Uterus (tissue), 4 donors: ENCODE results near the gene PLEKHH1. TPM values are rescaled to one million over a fixed set of nuclear protein-coding genes. Genes with fewer than 3 reads are reported as not detected.
"Not testable (repeated sequence)": the region's sequence is repeated elsewhere in the genome, so short reads cannot be mapped to it uniquely, and the experiment has no call there.

Experiments
- DNase-seq, 2 donors: peaks; one replicate each; pipeline ENCODE4 v3.0.0-alpha.2; 2019 to 2020
- H3K27ac ChIP-seq, 2 donors: fragments of 200-600 bp; sonication (generic); 1 replicate in 1 of 2; 2 replicates in 1 of 2; pipeline ENCODE4 v1.5.1; 2016 to 2018
- H3K27me3 ChIP-seq, 2 donors: fragments of 200-600 bp; sonication (generic); one replicate each; pipeline ENCODE4 v1.5.1; 2018 to 2019; ENCODE audit warnings: control low read depth in 1 of 2
- H3K36me3 ChIP-seq, 2 donors: fragments of 200-600 bp; sonication (generic); one replicate each; pipeline ENCODE4 v1.5.1; 2019; ENCODE audit warnings: control low read depth in 1 of 2
- H3K4me1 ChIP-seq, 2 donors: fragments of 200-600 bp; sonication (generic); one replicate each; pipeline ENCODE4 v1.5.1; 2018 to 2019; ENCODE audit warnings: control low read depth in 1 of 2
- H3K4me3 ChIP-seq, 2 donors: fragments of 200-600 bp; sonication (generic); 1 replicate in 1 of 2; 2 replicates in 1 of 2; pipeline ENCODE4 v1.5.1; 2018 to 2019; ENCODE audit warnings: mild to moderate bottlenecking in 1 of 2
- H3K9me3 ChIP-seq, 2 donors: fragments of 200-600 bp; sonication (generic); one replicate each; pipeline ENCODE4 v1.5.1; 2019; ENCODE audit warnings: control low read depth in 1 of 2
- POLR2A ChIP-seq, 2 donors: fragments of 450-650 bp; IDR thresholded peaks; one replicate each; pipeline ENCODE4 v1.6.1; 2016; ENCODE audit warnings: antibody characterized with exemption in 2 of 2, mild to moderate bottlenecking in 1 of 2, moderate library complexity in 1 of 2
- intact Hi-C: fragments of 100-400 bp; cut with DNase I; formaldehyde crosslinking; loops from one replicate; pipeline ENCODE4 v1.15.1; 2023; ENCODE audit warnings: low total_unique reads
- total RNA-seq, 4 donors: library from RNA; depleted of rRNA in 3 of 4; stranded (reverse); fragments of >200 nt in 3 of 4; gene quantifications; one replicate each; pipeline versions ENCODE4 v1.1.0 to v1.2.4, GENCODE V29; 2014 to 2023
- TF ChIP-seq, protein P1 (sequence below), 4 experiments: fragments of 200-600 bp in 2 of 4; fragments of 450-650 bp in 2 of 4; sonication (generic) in 2 of 4; IDR thresholded peaks; one replicate each; pipeline ENCODE4 v1.5.1; 2016 to 2019; ENCODE audit warnings: antibody characterized with exemption in 4 of 4, mild to moderate bottlenecking in 2 of 4, moderate library complexity in 1 of 4
- donor health status: DM: yes; HTN: yes; CAD: no.

Gene PLEKHH1
- total RNA-seq, 4 donors from 2014 or later = 0.29 to 8.0 (median 4.9) TPM

DNA sequence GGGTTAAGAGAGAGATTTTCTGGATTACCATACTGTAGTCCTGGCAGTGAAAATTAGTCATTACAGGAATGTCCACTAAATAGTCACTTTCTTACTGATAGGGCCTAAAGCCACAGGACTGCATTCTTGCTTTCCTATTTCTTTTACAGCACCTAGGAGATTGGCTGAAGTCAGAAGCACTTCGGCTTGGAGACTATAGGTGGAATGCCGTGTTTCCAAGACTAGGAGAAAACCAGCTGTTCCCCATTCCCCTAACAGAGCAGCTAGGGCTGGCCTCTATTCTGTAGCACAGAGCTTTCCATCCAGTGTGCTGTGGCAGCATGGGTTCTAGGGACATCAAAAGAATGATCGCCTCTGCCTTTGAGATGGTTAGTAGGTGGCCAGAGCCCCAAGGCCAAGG, 51.9 kb downstream of the PLEKHH1 start:
- H3K4me1 ChIP-seq = no peaks in the 10 kb centered on the region
- no peaks in the 10 kb centered on the region for H3K36me3 ChIP-seq
- H3K4me3 ChIP-seq = no peak overlapping the region
- H3K27ac ChIP-seq = no peak overlapping the region
- intact Hi-C loops = loop anchor here (10.0 kb wide), 1 partner anchor 80 kb away; no protein-coding TSS in a partner anchor
- no peaks in the 10 kb centered on the region for H3K27me3 ChIP-seq
- no peaks in the 10 kb centered on the region for H3K9me3 ChIP-seq
- TF ChIP-seq POLR2A (IDR thresholded peaks at IDR 0.05) = no peak
- TF ChIP-seq, protein P1, sequence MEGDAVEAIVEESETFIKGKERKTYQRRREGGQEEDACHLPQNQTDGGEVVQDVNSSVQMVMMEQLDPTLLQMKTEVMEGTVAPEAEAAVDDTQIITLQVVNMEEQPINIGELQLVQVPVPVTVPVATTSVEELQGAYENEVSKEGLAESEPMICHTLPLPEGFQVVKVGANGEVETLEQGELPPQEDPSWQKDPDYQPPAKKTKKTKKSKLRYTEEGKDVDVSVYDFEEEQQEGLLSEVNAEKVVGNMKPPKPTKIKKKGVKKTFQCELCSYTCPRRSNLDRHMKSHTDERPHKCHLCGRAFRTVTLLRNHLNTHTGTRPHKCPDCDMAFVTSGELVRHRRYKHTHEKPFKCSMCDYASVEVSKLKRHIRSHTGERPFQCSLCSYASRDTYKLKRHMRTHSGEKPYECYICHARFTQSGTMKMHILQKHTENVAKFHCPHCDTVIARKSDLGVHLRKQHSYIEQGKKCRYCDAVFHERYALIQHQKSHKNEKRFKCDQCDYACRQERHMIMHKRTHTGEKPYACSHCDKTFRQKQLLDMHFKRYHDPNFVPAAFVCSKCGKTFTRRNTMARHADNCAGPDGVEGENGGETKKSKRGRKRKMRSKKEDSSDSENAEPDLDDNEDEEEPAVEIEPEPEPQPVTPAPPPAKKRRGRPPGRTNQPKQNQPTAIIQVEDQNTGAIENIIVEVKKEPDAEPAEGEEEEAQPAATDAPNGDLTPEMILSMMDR (IDR thresholded peaks at IDR 0.05) = no peak
- no peak for DNase-seq

DNA sequence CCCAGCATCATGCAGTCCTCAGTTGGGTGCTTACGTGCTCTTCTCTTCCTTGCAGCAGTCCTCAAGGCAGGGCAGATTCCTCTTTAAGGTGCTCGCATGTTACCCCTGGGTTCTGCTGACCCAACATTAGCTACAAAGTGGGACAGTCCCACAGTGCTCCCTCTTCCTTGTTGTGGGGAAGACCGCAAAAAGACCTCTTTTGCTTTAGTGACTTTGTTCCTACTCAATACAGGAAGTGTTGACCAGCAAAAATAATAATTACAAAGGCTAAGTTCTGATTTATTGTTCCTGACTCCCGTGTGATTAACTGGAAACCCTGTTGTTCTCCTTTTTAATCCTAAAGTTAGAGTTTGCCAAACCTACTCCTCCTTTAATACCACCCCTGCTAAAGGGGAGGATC, 53.3 kb downstream of the PLEKHH1 start:
- Histone ChIP-seq H3K4me1 (no peaks in the 10 kb centered on the region), H3K27ac (no peak overlapping the region), H3K9me3 (no peaks in the 10 kb centered on the region), H3K4me3 (no peak overlapping the region), H3K36me3 (no peaks in the 10 kb centered on the region), H3K27me3 (no peaks in the 10 kb centered on the region)
- TF ChIP-seq, protein P1 (IDR thresholded peaks at IDR 0.05) = no peak
- TF ChIP-seq POLR2A (IDR thresholded peaks at IDR 0.05) = no peak
- intact Hi-C loops = loop anchor here (10.0 kb wide), 1 partner anchor 78 kb away; no protein-coding TSS in a partner anchor
- no peak for DNase-seq

DNA sequence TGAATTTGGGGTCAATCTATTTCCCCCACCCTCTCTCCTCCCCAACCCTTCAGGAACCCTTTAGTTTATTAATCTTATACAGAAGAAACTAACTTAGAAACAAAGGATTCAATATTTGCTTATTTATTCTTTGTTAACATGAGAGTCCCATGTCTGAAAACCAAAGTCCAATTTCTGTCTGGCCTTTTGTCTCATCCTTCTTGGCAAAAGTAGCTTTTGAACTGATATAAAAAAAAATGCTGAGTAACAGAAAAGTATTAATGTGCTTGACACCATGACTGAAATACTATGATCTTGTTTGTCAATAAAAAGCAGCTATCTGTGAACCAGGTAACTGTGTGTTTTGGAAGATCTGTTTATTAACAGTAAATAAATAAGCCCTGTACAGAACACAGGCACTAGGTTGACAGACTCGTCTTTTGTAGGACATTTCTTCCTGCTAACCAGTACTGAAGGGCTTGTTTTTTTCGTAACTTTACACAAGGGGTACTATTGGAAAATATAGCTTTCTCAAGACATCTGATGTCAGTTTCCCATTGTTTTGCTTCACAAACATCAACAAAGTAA, 56.2 kb downstream of the PLEKHH1 start:
- H3K9me3 ChIP-seq = no peaks in the 10 kb centered on the region
- H3K36me3 ChIP-seq = no peaks in the 10 kb centered on the region
- DNase-seq = no peak
- no peak overlapping the region for H3K27ac ChIP-seq
- H3K4me1 ChIP-seq = no peaks in the 10 kb centered on the region
- intact Hi-C loops = loop anchor here (10.0 kb wide), 1 partner anchor 76 kb away; no protein-coding TSS in a partner anchor
- TF ChIP-seq, protein P1 (IDR thresholded peaks at IDR 0.05) = no peak
- no peak for TF ChIP-seq POLR2A (IDR thresholded peaks at IDR 0.05)
- no peaks in the 10 kb centered on the region for H3K27me3 ChIP-seq
- H3K4me3 ChIP-seq = no peak overlapping the region

DNA sequence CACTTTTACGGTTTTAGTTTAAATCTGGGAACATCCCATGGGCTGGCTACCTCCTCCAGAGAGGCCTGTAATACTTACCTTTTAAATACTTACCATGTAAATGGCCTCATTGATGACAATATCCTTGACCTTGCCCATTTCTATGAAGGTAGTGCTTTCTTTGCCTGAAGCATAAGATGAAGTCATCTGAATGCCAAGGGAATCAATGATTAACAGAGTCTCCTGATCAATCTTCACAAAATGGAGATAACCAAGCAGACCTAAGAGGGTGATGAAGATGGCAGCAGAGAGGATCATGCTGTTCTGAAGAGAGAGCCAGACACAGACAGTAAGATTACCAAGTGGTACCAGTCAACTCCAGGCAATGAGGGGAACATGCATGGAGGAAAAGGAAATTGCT, 60.6 kb downstream of the PLEKHH1 start:
- H3K36me3 ChIP-seq, DNase-seq, H3K4me1 ChIP-seq, H3K27me3 ChIP-seq, intact Hi-C loops, H3K4me3 ChIP-seq, H3K9me3 ChIP-seq, H3K27ac ChIP-seq: not testable (repeated sequence)

DNA sequence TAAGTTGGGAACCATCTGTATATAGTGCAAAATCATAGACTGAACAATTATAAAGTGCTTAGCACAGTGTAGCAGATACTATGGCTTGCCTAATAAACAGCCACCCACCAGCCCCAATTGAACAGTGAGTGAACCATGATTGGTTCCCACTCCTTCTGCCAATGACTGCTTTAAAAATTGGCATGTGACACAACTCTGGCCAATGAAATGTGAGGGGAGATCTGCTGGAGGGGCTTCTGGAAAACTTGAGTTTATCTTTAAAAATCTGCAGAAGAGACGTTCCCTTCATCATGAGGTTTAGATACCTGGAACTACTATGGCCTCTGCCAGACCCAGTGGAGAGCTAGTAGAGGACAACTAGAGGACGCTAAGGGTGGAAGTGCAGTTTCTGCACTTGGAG, 62.3 kb downstream of the PLEKHH1 start:
- Histone ChIP-seq H3K4me1 (no peaks in the 10 kb centered on the region), H3K4me3 (no peak overlapping the region), H3K27me3 (no peaks in the 10 kb centered on the region), H3K36me3 (no peaks in the 10 kb centered on the region), H3K27ac (no peak overlapping the region), H3K9me3 (no peaks in the 10 kb centered on the region)
- intact Hi-C loops = no loop called here
- no peak for DNase-seq
- TF ChIP-seq, protein P1 (IDR thresholded peaks at IDR 0.05) = no peak
- TF ChIP-seq POLR2A (IDR thresholded peaks at IDR 0.05) = no peak
